DND-41 (cell line): ENCODE data around the gene AAGAB.

Experiments used
- ATAC-seq: fragments of 200-7000 bp; cut with Tn5 transposase; 3 replicates; pipeline ENCODE4 v1.9.1; 2021; ENCODE audit warnings: low read depth; ENCODE audit not compliant: insufficient read depth
- DNase-seq: peaks from one replicate; pipeline ENCODE4 v3.0.0-alpha.2; 2020
- H2AFZ ChIP-seq: 2 replicates; pipeline ENCODE4 v1.6.0; 2012; ENCODE audit warnings: low read depth, low read length
- H3K27ac ChIP-seq: 2 replicates; pipeline ENCODE4 v1.5.1; 2012; ENCODE audit warnings: low read length, inconsistent platforms
- H3K27me3 ChIP-seq: fragments of 200-600 bp; sonication (generic); 2 replicates; pipeline ENCODE4 v1.6.0; 2012; ENCODE audit warnings: low read length, mild to moderate bottlenecking, inconsistent platforms; ENCODE audit not compliant: insufficient read depth, poor library complexity
- H3K36me3 ChIP-seq: 2 replicates; pipeline ENCODE4 v1.5.1; 2012; ENCODE audit warnings: low read length, inconsistent platforms; ENCODE audit not compliant: insufficient read depth
- H3K4me1 ChIP-seq: 2 replicates; pipeline ENCODE4 v1.5.1; 2012; ENCODE audit warnings: mild to moderate bottlenecking, low read length; ENCODE audit not compliant: insufficient read depth
- H3K4me2 ChIP-seq: 2 replicates; pipeline ENCODE4 v1.6.0; 2012; ENCODE audit warnings: mild to moderate bottlenecking, moderate library complexity, low read length, inconsistent platforms; ENCODE audit not compliant: insufficient read depth
- H3K4me3 ChIP-seq, 2 experiments: fragments of 200-600 bp in 1 of 2; shearing (Covaris generic) in 1 of 2; 2 replicates each; pipeline ENCODE4 v1.5.1; 2012 to 2016; ENCODE audit warnings: inconsistent platforms in 2 of 2, low read length in 2 of 2, mild to moderate bottlenecking in 2 of 2, low read depth in 1 of 2, moderate library complexity in 1 of 2
- H3K79me2 ChIP-seq: 2 replicates; pipeline ENCODE4 v1.6.0; 2012; ENCODE audit warnings: low read length, inconsistent platforms; ENCODE audit not compliant: insufficient read depth
- H3K9ac ChIP-seq: 2 replicates; pipeline ENCODE4 v1.6.0; 2012; ENCODE audit warnings: low read depth, mild to moderate bottlenecking, inconsistent platforms, low read length, moderate library complexity
- H3K9me3 ChIP-seq: 2 replicates; pipeline ENCODE4 v1.5.1; 2012; ENCODE audit warnings: low read length, moderate library complexity, mild to moderate bottlenecking, inconsistent platforms; ENCODE audit not compliant: insufficient read depth, severe bottlenecking
- H4K20me1 ChIP-seq: 2 replicates; pipeline ENCODE4 v1.6.0; 2012; ENCODE audit warnings: low read length; ENCODE audit not compliant: insufficient read depth
- CTCF ChIP-seq: IDR thresholded peaks from 2 replicates; pipeline ENCODE4 v1.5.1; 2012; ENCODE audit warnings: borderline replicate concordance, low read length, moderate library complexity, mild to moderate bottlenecking; ENCODE audit not compliant: poor library complexity, severe bottlenecking; ENCODE audit errors: extremely low read depth
- EZH2 ChIP-seq: IDR thresholded peaks from 3 replicates; pipeline ENCODE4 v1.6.1; 2012; ENCODE audit warnings: borderline replicate concordance, low read depth, mild to moderate bottlenecking, moderate library complexity, low read length, inconsistent platforms; ENCODE audit not compliant: severe bottlenecking

Gene AAGAB

GRCh38 chr15:67170143-67170925 lies 84.1 kb downstream of the AAGAB start:
- H3K27me3 ChIP-seq, result peaks cover 3% of the 10 kb centered on the region
- ATAC-seq (no peak), DNase-seq (no peak)
- no peak overlapping the region for H3K4me3 ChIP-seq
- TF ChIP-seq CTCF (no peak), EZH2 (no peak)
- no peaks in the 10 kb centered on the region for H3K9me3 ChIP-seq
- no peaks in the 10 kb centered on the region for H3K4me1 ChIP-seq
- H3K4me2 ChIP-seq, result no peak overlapping the region
- no peaks in the 10 kb centered on the region for H4K20me1 ChIP-seq
- H3K36me3 ChIP-seq, result no peaks in the 10 kb centered on the region
- no peak overlapping the region for H2AFZ ChIP-seq
- H3K27ac ChIP-seq, result no peak overlapping the region
- no peak overlapping the region for H3K9ac ChIP-seq
- no peaks in the 10 kb centered on the region for H3K79me2 ChIP-seq

GRCh38 chr15:67168694-67169093 lies 85.8 kb downstream of the AAGAB start:
- Histone ChIP-seq H3K9me3 (no peaks in the 10 kb centered on the region), H4K20me1 (no peaks in the 10 kb centered on the region), H3K4me3 (no peak overlapping the region), H3K79me2 (no peaks in the 10 kb centered on the region), H3K9ac (no peak overlapping the region), H3K36me3 (no peaks in the 10 kb centered on the region), H3K27me3 (peaks cover 3% of the 10 kb centered on the region), H2AFZ (no peak overlapping the region), H3K4me1 (no peaks in the 10 kb centered on the region), H3K4me2 (no peak overlapping the region), H3K27ac (no peak overlapping the region)
- ATAC-seq, result no peak
- TF ChIP-seq EZH2 (no peak), CTCF (no peak)
- no peak for DNase-seq

GRCh38 chr15:67167091-67167490 lies 87.4 kb downstream of the AAGAB start:
- Histone ChIP-seq H3K79me2 (no peaks in the 10 kb centered on the region), H3K27me3 (peaks cover under 1% of the 10 kb centered on the region), H2AFZ (no peak overlapping the region), H3K27ac (no peak overlapping the region), H3K9ac (no peak overlapping the region), H4K20me1 (no peaks in the 10 kb centered on the region), H3K4me2 (no peak overlapping the region), H3K4me1 (no peaks in the 10 kb centered on the region), H3K36me3 (no peaks in the 10 kb centered on the region), H3K4me3 (no peak overlapping the region), H3K9me3 (no peaks in the 10 kb centered on the region)
- DNase-seq, result no peak
- no peak for ATAC-seq
- TF ChIP-seq EZH2, result no peak
- TF ChIP-seq CTCF, result no peak
